Limb (tissue), 2 donors: ENCODE data around the gene ZNF174.

Experiments
- DNase-seq, 2 donors: peaks; one replicate each; pipeline ENCODE4 v3.0.0-alpha.2; 2016; ENCODE audit errors: extremely low spot score in 2 of 2

Gene ZNF174

DNA sequence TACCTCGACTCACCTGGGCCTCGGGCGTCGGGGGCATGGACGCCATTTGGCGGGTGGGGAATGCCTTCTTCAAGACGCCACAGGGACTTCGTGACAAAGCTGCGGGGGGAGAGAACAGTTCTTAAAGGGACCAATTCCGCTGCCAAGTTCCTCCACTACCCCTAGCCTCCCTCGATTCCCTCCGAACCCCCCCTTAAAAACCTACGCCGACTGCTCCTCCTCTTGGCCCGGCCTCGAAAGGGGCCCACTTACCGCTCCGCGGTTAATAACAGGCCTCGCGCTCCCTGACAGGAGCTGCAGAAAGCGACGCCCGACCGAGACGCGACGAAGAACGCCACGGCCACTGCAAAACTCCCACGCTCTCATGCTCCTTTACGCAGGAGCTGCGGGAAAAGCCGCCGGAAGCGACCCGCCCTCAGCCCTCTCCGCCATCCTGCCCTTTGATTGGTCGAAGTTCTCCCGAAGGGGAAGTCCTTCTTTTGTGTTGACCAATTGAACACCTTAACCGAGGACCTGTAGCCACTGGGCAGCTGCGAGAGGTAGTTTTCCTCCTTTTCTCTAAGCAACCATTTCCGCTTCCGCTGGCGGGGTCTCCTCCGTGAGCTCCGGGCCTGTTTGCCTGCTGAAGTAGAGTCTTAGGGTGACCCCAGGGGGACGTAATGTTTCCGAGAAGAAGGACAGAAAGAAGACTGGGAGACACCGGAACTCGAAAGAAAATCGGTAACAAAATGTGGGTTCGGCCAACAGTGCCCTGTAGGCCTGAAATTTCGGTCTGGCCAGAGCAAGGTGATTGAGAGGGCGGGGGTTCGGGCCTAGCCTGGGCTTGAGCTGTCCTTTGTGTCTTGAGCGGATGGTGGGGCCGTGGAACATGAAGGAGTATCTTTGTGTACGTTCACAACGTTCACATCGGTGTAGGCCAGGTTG is 42.4 kb downstream of the ZNF174 start, which contains the start of the genes NAA60 and ZNF597:
NAA60 (plus strand) TSS at position 573 of the 924 bp plus-strand sequence. CDS start 32,548 bp downstream, outside the sequence.
ZNF597 (minus strand) TSS at position 397 of the 924 bp plus-strand sequence; CDS start at position 46, 351 bp downstream.
- DNase-seq: peak; percentile 81 to 89

DNA sequence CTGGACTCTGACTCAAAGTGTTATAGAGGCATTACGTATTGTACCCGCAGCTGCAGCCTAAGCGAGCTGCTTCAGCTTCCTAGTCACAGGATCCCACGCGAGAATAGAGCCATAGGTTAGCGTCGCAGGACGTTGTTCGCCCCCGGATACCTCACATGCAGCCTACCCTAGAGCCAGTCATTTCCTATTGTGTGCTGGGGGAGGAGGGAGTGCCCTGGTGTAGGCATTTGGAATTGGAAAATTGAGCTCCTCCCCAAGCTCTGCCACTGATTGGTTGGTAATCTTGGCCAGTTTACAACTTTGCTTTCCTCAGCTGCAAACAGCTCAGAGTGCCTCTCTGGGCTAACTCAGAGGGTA is 43.0 kb downstream of the ZNF174 start:
- no peak for DNase-seq

DNA sequence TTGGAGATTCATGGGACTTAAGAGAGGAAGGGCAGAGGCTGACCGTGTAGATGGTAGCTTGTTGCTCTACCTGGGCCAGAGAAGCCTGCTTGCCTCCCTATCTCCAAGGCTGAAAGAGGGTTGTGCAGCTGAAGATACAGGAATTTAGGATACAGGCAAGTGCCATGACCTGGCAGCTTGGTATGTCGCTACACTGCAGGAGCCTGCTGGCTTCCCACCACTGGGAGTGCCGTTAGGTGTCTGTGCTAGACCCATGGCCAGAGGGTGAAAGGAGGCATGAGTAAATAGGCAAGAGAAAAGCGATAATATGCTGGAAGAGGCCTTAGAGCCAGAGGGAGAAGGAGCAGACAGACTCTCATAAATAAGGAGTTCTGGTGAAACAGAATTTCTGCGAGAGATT is 53.1 kb downstream of the ZNF174 start:
- no peak for DNase-seq

DNA sequence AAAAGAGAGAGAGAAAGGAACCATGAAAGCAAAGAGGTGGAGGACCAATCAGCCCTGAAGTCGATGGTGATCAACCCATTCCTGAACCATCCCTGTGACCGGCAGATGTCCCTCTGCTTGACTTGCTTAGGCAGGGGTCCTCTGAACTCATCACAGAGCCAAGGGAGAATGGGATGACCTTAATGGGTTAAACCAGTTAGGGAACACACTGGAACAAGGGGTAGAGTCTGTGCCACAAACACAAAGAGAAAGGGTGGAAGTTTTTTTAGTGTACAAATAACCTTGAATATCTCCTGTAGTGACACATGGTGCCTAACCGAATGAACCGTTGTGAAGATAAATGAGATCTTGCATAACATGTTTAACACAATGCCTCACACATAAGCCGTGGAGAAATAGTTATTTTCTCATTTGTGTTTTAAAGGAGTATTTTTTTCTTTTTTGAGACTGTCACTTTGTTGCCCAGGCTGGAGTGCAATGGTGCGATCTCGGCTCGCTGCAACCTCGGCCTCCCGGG is 53.7 kb downstream of the ZNF174 start:
- no peak for DNase-seq

DNA sequence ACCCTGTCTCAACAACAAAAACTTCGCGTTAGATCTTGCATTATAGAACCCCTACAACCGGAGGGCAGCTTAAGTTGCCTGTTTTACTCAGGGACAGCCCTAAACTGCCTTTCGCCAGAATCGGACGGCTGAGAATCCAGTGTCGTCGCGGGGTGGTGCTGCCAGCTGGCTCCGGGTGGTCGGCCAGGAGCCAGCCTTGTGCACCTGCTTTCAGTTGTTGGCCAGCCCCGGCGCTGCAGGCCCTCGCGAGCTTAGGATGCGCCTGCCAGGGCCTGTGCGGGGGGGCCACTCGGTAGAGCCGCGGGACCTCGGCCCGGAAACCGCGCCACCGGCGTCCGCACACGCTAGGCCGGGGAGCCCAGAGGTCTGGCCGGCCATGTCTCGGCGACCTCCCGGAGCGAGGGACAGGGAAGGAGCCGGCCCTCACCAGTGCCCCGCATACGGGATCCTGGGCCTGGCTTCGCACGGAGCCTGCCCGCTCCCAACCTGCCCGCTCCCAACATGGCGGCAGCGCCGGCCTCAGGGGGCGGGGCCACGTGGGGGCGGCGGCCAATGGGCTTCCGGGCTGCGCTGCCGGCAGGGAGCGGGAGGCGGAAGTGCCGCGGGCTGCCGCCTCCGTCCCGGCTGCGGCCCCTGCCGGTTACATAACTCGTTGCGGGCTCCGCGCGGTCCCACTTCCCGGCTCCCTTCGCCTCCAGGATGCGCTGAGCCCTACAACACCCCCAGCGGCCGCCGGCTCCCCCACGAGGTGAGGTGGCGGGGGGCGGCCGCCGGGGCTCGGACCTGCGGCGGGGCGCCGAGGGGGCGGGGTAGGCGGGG is 56.6 kb downstream of the ZNF174 start:
- peak; percentile 91 to 95 for DNase-seq

DNA sequence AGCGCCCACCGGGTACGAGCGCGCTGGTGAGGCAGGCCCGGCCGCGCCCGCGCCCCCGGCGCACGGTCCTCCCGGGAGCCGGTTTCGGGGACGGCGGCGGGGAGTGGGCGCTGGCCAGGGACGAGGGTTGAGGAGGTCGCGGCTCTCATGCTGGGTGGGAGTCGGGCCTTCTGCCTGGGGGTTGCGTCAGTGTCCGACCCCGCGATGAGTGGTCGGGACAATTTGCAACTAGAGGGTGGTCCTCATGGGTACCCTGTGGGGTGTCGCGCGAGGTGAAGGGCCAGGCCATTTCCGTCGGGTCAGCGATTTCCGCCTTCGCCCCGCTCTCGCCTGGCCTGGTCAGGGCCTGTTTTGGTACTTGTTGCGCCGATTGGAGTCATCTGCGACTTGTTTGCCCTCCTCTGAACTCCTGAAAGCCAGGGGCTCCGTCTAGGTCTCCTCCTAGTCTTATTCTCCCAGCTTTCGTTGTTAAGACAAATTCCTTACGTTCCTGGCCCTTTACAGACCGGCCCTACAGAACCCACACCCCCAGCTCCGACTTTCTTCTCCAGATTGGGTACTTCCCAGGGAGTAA is 57.4 kb downstream of the ZNF174 start:
- no peak for DNase-seq

DNA sequence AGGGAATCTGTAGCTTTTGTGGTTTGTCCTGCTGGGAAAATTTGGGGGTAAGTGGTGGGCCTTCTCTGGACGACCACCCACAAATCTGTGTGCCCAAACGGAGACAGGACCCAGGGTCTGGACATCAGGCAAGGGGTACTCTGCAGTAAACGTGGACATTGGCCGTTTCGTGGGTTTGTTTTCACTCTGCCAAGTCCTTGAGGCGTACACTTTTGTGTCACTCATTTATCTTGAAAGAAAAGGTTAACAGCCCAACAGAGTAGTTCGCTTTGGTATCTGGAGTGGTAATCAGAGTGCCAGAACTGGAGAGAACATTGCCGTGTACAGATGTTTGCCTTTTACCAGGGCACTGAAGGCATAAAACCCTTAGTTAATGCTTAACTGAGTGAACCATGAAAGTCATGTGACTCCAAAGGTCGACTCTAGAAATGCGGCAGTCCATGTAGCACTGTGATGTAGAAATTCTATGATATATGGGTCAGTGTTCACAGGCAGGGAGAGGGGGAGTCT is 57.9 kb downstream of the ZNF174 start:
- no peak for DNase-seq
